HG02973 (cell line): Measurements from ENCODE around the gene EID2.

Source experiments
- ATAC-seq: cut with Tn5 transposase; IDR thresholded peaks from one replicate; pipeline ENCODE4 v1.9.1; 2021; ENCODE audit warnings: moderate library complexity; ENCODE audit not compliant: unreplicated experiment

The EID2 gene

GRCh38 chr19:39539518-39540332 is at the start of gene EID2:
EID2 (minus strand) TSS chr19:39540161; CDS start chr19:39540079, 82 bp downstream.
- peak; percentile 74 for ATAC-seq

DNA sequence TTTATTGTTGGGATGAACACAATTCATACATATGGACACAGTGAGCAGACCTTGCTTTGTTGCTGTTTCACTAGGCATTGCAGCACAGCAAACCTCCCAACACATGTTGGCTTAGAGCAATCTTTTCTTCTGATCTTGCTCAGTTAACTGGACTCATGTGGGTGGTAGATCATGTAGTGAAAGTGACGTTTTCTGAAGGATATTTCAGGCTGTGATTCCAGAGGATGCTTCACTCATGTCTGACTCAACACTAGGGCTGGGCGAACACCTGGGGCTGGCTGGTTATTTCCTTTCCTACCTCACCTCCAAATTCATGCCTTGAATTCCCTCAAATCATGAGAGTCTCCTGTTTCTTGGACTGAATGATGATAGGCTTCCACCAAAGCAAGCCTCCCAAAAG is 48.1 kb upstream of the EID2 start:
- no peak for ATAC-seq

GRCh38 chr19:39587496-39587895 is 47.5 kb upstream of the EID2 start:
- ATAC-seq = no peak

DNA sequence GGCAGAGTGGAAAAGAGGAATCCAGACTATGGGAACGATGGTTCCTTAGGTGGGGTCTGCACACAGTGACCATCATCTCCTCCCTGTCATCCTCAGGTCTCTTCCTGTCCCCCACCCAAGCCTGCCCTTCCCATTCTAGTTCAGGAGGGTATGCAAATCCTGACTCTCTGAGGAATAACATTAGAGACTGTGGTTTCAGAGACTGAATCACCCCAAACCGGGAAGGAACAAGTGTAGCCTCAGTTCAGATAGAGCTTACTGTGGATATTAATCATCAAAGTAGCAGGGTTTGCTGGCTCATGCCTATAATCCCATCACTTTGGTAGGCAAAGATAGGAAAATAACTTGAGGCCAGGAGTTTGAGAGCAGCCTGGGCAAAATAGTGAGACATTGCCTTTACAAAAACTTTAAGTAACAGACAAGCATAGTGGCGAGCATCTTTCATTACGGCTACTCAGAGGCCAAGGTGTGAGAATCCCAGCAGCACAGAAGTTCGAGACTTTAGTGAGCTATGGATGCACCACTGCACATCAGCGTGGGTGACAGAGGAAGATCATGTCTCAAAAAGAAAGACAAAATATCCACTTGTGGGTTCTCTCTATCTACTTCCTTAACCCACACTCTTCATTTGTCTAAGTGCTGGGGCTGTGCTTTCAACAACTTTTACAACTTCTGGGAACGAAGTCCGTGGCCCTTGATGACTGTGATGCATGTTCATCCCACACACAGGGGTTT is 43.1 kb upstream of the EID2 start:
- no peak for ATAC-seq

GRCh38 chr19:39582442-39582841 is 42.5 kb upstream of the EID2 start:
- ATAC-seq = no peak

DNA sequence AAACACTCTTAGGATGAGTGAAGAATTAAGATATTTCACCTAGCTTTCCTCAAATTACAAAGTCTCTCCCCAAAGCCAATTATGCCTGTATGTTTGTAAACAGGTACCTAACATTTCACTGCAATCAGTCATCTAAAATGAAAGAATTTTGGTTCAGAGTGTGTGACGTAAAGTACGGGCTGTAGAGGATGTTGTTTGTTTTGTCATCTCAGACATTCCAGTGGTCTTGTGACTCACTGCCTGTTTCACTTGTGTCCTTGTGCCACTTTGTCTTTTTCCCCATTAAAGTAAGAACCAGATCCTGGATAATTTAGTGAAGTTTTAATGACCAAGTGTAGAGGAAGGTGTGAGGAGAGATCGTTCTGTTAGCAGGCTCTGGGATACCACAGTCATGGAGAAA is 28.6 kb upstream of the EID2 start:
- no peak for ATAC-seq

GRCh38 chr19:39566064-39566463 is 26.1 kb upstream of the EID2 start:
- ATAC-seq = no peak

DNA sequence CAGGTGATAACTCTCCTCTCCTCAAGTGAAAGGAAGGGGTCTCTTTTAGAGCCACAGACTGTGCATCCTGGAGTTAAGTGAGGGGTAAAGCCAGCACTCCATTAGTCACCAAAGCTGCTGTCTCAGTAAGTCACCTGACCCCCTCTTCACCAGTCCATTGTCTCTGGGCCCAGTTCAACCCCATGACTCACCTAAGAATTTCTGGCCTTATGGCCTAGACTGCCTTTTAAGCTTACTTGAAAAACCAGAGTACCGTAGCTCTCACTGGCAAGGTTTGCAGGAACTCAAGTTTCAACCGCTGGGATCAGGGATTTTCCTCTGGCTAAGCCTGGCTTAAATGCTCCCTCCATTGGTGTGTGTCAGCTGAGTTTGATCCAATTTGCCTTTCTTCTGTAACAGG is 23.4 kb upstream of the EID2 start:
- no peak for ATAC-seq

GRCh38 chr19:39558624-39559117 is 18.7 kb upstream of the EID2 start:
- no peak for ATAC-seq

- ATAC-seq = no peak
Observed at GRCh38 chr19:39557811-39558623, 18.1 kb upstream of the EID2 start.

- ATAC-seq = no peak
Observed at GRCh38 chr19:39555883-39556282, 15.9 kb upstream of the EID2 start.

DNA sequence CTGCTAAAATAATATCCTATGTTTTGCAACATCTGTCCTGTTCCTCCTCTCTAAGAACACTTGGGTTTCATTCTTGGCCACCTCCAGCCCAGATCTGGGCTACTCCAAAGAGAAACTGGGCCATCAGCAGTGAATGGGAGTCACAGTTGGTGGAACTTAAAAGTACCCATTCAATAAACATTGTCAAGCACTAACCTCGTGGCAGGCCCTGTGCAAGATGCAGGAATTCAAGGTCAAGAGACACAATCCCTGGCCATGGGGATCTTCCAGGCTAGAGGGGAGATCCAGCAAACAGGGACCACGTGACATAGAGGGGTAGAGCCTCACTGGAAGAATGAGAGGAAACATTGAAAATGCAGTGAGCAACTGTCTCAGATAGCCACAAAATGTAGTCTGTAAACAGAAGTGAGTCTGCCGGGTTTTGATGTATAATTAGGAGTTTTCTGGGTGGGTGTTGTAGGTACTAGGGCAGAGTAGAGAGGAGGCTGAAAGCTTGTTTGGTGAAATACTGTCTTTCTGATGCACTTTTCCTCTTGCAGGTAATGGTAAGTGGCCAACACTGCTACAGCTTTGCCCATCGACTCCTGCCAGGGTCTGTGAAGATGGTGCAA is 14.8 kb upstream of the EID2 start:
- no peak for ATAC-seq

DNA sequence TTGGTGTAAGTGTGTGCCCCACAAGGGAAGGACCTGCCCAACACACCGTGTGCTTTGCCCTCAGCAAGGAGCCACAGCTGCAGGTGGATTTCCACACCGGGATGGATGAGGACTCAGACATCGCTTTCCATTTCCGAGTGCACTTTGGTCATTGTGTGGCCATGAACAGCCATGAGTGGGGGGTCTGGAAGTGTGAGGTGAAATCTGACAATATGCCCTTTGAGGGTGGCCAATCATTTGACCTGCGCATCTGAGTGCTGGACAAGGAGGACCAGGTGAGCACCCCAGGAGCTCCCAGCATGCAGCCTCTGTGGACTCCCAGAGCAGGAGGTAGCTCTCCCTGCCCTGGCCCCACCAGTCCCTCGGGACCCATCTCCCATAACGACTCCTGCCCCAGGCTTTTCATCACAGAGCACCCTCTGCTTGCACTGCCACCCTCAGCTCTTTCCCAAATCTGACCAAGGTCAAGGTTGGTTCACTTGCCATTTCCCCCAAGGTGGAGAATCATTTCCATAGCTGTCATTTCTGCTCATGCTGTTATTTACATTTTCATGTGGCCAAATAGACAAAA is 13.2 kb upstream of the EID2 start:
- ATAC-seq = no peak

GRCh38 chr19:39550197-39550596 is 10.2 kb upstream of the EID2 start:
- no peak for ATAC-seq

DNA sequence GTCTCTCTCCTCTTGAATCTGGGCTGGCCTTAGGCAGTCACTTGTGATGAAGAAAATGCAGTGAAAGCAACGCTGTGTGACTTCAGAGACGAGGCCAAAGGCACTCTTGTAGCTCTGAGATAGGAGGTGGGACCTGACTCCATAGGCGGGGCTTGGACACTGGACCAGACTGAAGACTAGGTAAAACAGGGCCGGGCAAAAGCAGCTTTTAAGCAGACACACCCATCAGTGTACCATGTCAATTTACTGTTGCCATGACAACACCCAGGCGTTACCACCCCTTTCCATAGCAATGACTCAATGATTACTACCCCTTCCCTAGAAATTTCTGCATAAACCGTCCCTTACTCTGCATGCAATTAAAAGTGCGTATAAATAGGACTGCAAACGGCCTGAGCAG is 6.6 kb upstream of the EID2 start:
- no peak for ATAC-seq

GRCh38 chr19:39544911-39545310 is 5.0 kb upstream of the EID2 start:
- ATAC-seq = no peak

GRCh38 chr19:39544226-39544903 is 4.4 kb upstream of the EID2 start:
- no peak for ATAC-seq

- ATAC-seq = no peak
Observed at GRCh38 chr19:39543477-39543857, 3.5 kb upstream of the EID2 start.

GRCh38 chr19:39542206-39542605 is 2.2 kb upstream of the EID2 start:
- no peak for ATAC-seq

DNA sequence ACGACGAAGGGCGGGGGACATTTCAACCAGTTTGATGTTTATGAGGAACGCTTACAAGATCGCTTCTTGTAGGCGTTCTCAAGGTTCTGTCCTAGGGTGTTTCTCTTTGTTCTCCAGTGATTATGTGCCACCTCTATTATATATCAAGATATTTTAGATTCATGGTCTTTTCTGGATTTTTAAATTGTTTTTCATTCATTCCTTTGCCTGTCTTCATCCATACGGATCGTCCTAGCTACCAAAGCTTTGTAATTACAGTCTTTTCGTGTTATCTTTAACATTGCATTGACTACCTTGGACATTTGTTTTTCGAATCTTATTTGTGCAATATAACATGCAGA is 342 bp upstream of the EID2 start:
- no peak for ATAC-seq
